ENCODE results near the gene SSRP1. TPM values are rescaled to one million over a fixed set of nuclear protein-coding genes. Genes with fewer than 3 reads are reported as not detected.

The SSRP1 gene
- total and polyA plus RNA-seq, 2 experiments from 2014 or later: 205 to 216 TPM

DNA sequence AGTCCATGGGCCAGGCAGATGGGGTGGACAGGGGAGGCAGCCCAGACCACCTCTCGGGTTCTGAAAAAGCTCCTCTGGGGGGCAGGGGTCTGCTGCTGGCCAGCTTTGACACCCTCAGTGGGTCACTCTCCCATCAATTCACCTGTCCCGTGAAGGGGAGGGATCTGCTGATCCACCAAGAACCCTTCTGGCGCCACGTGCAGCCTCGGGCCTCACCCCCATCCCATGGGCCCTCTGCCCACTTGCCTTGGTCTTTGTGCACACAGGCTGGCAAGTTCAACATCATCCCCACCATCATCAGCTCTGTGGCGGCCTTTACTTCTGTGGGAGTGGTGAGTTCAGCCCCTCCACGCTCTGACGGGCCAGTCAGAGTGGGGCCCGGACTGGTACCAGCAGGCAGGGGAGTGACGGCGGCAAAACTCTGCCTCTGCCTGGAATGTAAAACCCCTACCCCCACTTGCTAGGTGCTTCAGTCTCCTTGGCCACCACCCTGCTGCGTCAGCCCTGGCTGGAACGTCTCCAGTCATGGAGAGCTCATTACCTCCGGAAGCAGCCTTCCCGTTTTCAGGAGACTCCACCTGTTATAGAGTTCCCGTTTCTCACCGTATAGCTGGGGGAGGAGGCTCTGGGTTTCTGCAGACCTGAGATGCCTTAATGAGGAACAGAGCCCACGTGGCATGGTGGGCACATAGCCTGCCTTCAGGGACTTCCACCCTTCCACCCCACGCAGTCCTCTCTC lies 32.6 kb upstream of the SSRP1 start (continued):
- TF ChIP-seq, protein P1, sequence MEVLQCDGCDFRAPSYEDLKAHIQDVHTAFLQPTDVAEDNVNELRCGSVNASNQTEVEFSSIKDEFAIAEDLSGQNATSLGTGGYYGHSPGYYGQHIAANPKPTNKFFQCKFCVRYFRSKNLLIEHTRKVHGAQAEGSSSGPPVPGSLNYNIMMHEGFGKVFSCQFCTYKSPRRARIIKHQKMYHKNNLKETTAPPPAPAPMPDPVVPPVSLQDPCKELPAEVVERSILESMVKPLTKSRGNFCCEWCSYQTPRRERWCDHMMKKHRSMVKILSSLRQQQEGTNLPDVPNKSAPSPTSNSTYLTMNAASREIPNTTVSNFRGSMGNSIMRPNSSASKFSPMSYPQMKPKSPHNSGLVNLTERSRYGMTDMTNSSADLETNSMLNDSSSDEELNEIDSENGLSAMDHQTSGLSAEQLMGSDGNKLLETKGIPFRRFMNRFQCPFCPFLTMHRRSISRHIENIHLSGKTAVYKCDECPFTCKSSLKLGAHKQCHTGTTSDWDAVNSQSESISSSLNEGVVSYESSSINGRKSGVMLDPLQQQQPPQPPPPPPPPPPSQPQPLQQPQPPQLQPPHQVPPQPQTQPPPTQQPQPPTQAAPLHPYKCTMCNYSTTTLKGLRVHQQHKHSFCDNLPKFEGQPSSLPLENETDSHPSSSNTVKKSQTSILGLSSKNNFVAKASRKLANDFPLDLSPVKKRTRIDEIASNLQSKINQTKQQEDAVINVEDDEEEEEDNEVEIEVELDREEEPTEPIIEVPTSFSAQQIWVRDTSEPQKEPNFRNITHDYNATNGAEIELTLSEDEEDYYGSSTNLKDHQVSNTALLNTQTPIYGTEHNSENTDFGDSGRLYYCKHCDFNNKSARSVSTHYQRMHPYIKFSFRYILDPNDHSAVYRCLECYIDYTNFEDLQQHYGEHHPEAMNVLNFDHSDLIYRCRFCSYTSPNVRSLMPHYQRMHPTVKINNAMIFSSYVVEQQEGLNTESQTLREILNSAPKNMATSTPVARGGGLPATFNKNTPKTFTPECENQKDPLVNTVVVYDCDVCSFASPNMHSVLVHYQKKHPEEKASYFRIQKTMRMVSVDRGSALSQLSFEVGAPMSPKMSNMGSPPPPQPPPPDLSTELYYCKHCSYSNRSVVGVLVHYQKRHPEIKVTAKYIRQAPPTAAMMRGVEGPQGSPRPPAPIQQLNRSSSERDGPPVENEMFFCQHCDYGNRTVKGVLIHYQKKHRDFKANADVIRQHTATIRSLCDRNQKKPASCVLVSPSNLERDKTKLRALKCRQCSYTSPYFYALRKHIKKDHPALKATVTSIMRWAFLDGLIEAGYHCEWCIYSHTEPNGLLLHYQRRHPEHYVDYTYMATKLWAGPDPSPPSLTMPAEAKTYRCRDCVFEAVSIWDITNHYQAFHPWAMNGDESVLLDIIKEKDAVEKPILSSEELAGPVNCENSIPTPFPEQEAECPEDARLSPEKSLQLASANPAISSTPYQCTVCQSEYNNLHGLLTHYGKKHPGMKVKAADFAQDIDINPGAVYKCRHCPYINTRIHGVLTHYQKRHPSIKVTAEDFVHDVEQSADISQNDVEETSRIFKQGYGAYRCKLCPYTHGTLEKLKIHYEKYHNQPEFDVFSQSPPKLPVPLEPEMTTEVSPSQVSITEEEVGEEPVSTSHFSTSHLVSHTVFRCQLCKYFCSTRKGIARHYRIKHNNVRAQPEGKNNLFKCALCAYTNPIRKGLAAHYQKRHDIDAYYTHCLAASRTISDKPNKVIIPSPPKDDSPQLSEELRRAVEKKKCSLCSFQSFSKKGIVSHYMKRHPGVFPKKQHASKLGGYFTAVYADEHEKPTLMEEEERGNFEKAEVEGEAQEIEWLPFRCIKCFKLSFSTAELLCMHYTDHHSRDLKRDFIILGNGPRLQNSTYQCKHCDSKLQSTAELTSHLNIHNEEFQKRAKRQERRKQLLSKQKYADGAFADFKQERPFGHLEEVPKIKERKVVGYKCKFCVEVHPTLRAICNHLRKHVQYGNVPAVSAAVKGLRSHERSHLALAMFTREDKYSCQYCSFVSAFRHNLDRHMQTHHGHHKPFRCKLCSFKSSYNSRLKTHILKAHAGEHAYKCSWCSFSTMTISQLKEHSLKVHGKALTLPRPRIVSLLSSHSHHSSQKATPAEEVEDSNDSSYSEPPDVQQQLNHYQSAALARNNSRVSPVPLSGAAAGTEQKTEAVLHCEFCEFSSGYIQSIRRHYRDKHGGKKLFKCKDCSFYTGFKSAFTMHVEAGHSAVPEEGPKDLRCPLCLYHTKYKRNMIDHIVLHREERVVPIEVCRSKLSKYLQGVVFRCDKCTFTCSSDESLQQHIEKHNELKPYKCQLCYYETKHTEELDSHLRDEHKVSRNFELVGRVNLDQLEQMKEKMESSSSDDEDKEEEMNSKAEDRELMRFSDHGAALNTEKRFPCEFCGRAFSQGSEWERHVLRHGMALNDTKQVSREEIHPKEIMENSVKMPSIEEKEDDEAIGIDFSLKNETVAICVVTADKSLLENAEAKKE (CRISPR knock-in tag; IDR thresholded peaks at IDR 0.05): no peak
- TF ChIP-seq ZNF331 (CRISPR knock-in tag; IDR thresholded peaks at IDR 0.05; ENCODE audit: low read depth): no peak

DNA sequence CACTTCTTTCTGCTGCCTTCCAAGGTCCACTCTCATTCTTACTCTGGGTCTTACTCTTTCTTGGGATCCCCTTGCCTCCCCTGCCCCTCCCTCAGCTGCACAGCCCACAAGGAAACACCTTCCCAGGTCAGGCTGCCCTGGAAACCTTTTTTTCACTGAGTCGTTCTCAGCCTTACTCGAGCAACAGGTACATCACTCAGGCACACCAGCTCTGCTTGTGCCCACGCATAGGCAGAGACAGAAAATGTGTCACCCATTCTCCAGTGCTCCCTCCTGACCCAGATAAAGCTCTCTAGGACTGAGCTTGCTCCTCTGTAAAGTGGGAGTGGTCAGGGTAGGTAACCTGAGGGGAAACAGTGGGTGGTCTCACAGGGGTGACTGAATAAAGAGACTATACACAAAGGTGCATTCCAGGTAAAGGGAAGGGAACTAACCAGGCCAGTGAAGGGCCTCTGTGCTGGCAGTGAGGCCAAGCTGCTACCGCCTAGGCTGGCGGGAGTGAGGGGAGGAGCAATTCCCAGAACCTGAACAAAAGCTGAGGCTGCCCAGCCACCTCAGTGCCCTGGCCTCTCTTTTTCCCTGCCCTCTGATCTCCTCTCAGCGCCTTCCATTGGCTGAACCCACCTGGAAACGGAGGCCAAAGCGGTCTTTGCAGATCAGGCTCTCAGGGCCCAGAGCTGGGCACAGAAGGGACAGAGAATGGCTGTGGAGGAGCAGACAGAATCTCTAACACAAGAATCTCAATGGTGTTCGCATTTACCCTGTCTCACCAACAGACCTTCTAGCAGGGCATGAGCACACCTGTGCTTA lies 29.4 kb upstream of the SSRP1 start:
- H3K36me3 ChIP-seq (ENCODE audit: insufficient read depth): no peaks in the 10 kb centered on the region
- H3K27ac ChIP-seq (ENCODE audit: low read depth): no peak overlapping the region
- H2AFZ ChIP-seq: peak overlapping the region; percentile 95
- H3F3A ChIP-seq (replicated peaks; ENCODE audit: low read depth): 0 out of 2 replicates have a peak, but pooled peaks cover 3% of the 10 kb centered on the region
- no peaks in the 10 kb centered on the region for H3K79me2 ChIP-seq (replicated peaks; ENCODE audit: insufficient read depth)
- H3K4me1 ChIP-seq (ENCODE audit: insufficient read depth): peaks cover 15% of the 10 kb centered on the region
- H3K36me3 Mint-ChIP-seq (ENCODE audit: low read depth): no peaks in the 10 kb centered on the region
- H3K9me2 ChIP-seq (ENCODE audit: insufficient read depth): no peaks in the 10 kb centered on the region
- H3K4me3 ChIP-seq: no peak overlapping the region
- H3K27me3 Mint-ChIP-seq (ENCODE audit: insufficient read depth, low read depth, poor library complexity): peaks cover 3% of the 10 kb centered on the region
- H3K4me1 Mint-ChIP-seq: peaks cover 22% of the 10 kb centered on the region
- no peak overlapping the region for H3K4me3 Mint-ChIP-seq
- H3K27ac Mint-ChIP-seq: no peak overlapping the region
- no peaks in the 10 kb centered on the region for H3K9me3 Mint-ChIP-seq
- H4K20me1 ChIP-seq (replicated peaks; ENCODE audit: insufficient read depth): no peaks in the 10 kb centered on the region
- H3K4me2 ChIP-seq: peak overlapping the region; percentile 63
- ATAC-seq (peak; percentile 98), DNase-seq (ENCODE audit: low spot score) (peak; percentile 81)
- no peaks in the 10 kb centered on the region for H3K27me3 ChIP-seq (ENCODE audit: insufficient read depth)
- no peak for TF ChIP-seq POLR2AphosphoS5 (IDR thresholded peaks at IDR 0.05; ENCODE audit: low read depth)
- no peak for TF ChIP-seq ZNF331 (CRISPR knock-in tag; IDR thresholded peaks at IDR 0.05; ENCODE audit: low read depth)
- TF ChIP-seq ZNF114 (CRISPR knock-in tag; IDR thresholded peaks at IDR 0.05): no peak
- TF ChIP-seq NANOG (IDR thresholded peaks at IDR 0.05; ENCODE audit: borderline replicate concordance): no peak
- TF ChIP-seq, protein P2, sequence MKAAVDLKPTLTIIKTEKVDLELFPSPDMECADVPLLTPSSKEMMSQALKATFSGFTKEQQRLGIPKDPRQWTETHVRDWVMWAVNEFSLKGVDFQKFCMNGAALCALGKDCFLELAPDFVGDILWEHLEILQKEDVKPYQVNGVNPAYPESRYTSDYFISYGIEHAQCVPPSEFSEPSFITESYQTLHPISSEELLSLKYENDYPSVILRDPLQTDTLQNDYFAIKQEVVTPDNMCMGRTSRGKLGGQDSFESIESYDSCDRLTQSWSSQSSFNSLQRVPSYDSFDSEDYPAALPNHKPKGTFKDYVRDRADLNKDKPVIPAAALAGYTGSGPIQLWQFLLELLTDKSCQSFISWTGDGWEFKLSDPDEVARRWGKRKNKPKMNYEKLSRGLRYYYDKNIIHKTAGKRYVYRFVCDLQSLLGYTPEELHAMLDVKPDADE (IDR thresholded peaks at IDR 0.05): no peak
- no peak for TF ChIP-seq EZH2phosphoT487 (IDR thresholded peaks at IDR 0.05; ENCODE audit: unreplicated experiment)
- TF ChIP-seq CREB1 (CRISPR knock-in tag; IDR thresholded peaks at IDR 0.05; ENCODE audit: low read depth): no peak
- TF ChIP-seq, protein P3, sequence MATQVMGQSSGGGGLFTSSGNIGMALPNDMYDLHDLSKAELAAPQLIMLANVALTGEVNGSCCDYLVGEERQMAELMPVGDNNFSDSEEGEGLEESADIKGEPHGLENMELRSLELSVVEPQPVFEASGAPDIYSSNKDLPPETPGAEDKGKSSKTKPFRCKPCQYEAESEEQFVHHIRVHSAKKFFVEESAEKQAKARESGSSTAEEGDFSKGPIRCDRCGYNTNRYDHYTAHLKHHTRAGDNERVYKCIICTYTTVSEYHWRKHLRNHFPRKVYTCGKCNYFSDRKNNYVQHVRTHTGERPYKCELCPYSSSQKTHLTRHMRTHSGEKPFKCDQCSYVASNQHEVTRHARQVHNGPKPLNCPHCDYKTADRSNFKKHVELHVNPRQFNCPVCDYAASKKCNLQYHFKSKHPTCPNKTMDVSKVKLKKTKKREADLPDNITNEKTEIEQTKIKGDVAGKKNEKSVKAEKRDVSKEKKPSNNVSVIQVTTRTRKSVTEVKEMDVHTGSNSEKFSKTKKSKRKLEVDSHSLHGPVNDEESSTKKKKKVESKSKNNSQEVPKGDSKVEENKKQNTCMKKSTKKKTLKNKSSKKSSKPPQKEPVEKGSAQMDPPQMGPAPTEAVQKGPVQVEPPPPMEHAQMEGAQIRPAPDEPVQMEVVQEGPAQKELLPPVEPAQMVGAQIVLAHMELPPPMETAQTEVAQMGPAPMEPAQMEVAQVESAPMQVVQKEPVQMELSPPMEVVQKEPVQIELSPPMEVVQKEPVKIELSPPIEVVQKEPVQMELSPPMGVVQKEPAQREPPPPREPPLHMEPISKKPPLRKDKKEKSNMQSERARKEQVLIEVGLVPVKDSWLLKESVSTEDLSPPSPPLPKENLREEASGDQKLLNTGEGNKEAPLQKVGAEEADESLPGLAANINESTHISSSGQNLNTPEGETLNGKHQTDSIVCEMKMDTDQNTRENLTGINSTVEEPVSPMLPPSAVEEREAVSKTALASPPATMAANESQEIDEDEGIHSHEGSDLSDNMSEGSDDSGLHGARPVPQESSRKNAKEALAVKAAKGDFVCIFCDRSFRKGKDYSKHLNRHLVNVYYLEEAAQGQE (IDR thresholded peaks at IDR 0.05; ENCODE audit: unreplicated experiment): no peak
- no peak for TF ChIP-seq STAT1 (IDR thresholded peaks at IDR 0.05; ENCODE audit: unreplicated experiment)
- TF ChIP-seq JUNB (IDR thresholded peaks at IDR 0.05; ENCODE audit: unreplicated experiment): no peak
- no peak for TF ChIP-seq EZH2 (IDR thresholded peaks at IDR 0.05; ENCODE audit: low read depth, unreplicated experiment)
